DND-41 (cell line): ENCODE measurements around the gene SRCAP.

Experiments used
- ATAC-seq: fragments of 200-7000 bp; cut with Tn5 transposase; 3 replicates; pipeline ENCODE4 v1.9.1; 2021; ENCODE audit warnings: low read depth; ENCODE audit not compliant: insufficient read depth
- DNase-seq: peaks from one replicate; pipeline ENCODE4 v3.0.0-alpha.2; 2020
- H2AFZ ChIP-seq: 2 replicates; pipeline ENCODE4 v1.6.0; 2012; ENCODE audit warnings: low read depth, low read length
- H3K27ac ChIP-seq: 2 replicates; pipeline ENCODE4 v1.5.1; 2012; ENCODE audit warnings: low read length, inconsistent platforms
- H3K27me3 ChIP-seq: fragments of 200-600 bp; sonication (generic); 2 replicates; pipeline ENCODE4 v1.6.0; 2012; ENCODE audit warnings: low read length, mild to moderate bottlenecking, inconsistent platforms; ENCODE audit not compliant: insufficient read depth, poor library complexity
- H3K36me3 ChIP-seq: 2 replicates; pipeline ENCODE4 v1.5.1; 2012; ENCODE audit warnings: low read length, inconsistent platforms; ENCODE audit not compliant: insufficient read depth
- H3K4me1 ChIP-seq: 2 replicates; pipeline ENCODE4 v1.5.1; 2012; ENCODE audit warnings: mild to moderate bottlenecking, low read length; ENCODE audit not compliant: insufficient read depth
- H3K4me2 ChIP-seq: 2 replicates; pipeline ENCODE4 v1.6.0; 2012; ENCODE audit warnings: mild to moderate bottlenecking, moderate library complexity, low read length, inconsistent platforms; ENCODE audit not compliant: insufficient read depth
- H3K4me3 ChIP-seq, 2 experiments: fragments of 200-600 bp in 1 of 2; shearing (Covaris generic) in 1 of 2; 2 replicates each; pipeline ENCODE4 v1.5.1; 2012 to 2016; ENCODE audit warnings: inconsistent platforms in 2 of 2, low read length in 2 of 2, mild to moderate bottlenecking in 2 of 2, low read depth in 1 of 2, moderate library complexity in 1 of 2
- H3K79me2 ChIP-seq: 2 replicates; pipeline ENCODE4 v1.6.0; 2012; ENCODE audit warnings: low read length, inconsistent platforms; ENCODE audit not compliant: insufficient read depth
- H3K9ac ChIP-seq: 2 replicates; pipeline ENCODE4 v1.6.0; 2012; ENCODE audit warnings: low read depth, mild to moderate bottlenecking, inconsistent platforms, low read length, moderate library complexity
- H3K9me3 ChIP-seq: 2 replicates; pipeline ENCODE4 v1.5.1; 2012; ENCODE audit warnings: low read length, moderate library complexity, mild to moderate bottlenecking, inconsistent platforms; ENCODE audit not compliant: insufficient read depth, severe bottlenecking
- H4K20me1 ChIP-seq: 2 replicates; pipeline ENCODE4 v1.6.0; 2012; ENCODE audit warnings: low read length; ENCODE audit not compliant: insufficient read depth
- CTCF ChIP-seq: IDR thresholded peaks from 2 replicates; pipeline ENCODE4 v1.5.1; 2012; ENCODE audit warnings: borderline replicate concordance, low read length, moderate library complexity, mild to moderate bottlenecking; ENCODE audit not compliant: poor library complexity, severe bottlenecking; ENCODE audit errors: extremely low read depth
- EZH2 ChIP-seq: IDR thresholded peaks from 3 replicates; pipeline ENCODE4 v1.6.1; 2012; ENCODE audit warnings: borderline replicate concordance, low read depth, mild to moderate bottlenecking, moderate library complexity, low read length, inconsistent platforms; ENCODE audit not compliant: severe bottlenecking

SRCAP gene

GRCh38 chr16:30697264-30698138, 1.5 kb upstream of the SRCAP start:
- Histone ChIP-seq H3K4me2 (peak overlapping the region; percentile 63), H3K9ac (peak overlapping the region; percentile 100), H3K4me1 (peaks cover 37% of the 10 kb centered on the region), H2AFZ (peak overlapping the region; percentile 63), H3K36me3 (peaks cover 34% of the 10 kb centered on the region), H3K79me2 (peaks cover 43% of the 10 kb centered on the region), H3K27ac (peak overlapping the region; percentile 98), H3K9me3 (no peaks in the 10 kb centered on the region), H3K4me3 (peak overlapping the region; percentile 7 to 84; a peak in 3 of 4 replicates), H3K27me3 (no peaks in the 10 kb centered on the region), H4K20me1 (peaks cover 19% of the 10 kb centered on the region; the same call in 1 of the 2 replicates)
- DNase-seq (no peak), ATAC-seq (peak; percentile 89)
- TF ChIP-seq CTCF (no peak), EZH2 (no peak)

- Histone ChIP-seq H2AFZ (peak overlapping the region; percentile 84), H3K27ac (peak overlapping the region; percentile 98), H4K20me1 (peaks cover 19% of the 10 kb centered on the region; the same call in 1 of the 2 replicates), H3K9me3 (no peaks in the 10 kb centered on the region), H3K27me3 (no peaks in the 10 kb centered on the region), H3K9ac (peak overlapping the region; percentile 100), H3K36me3 (peaks cover 41% of the 10 kb centered on the region), H3K4me3 (peak overlapping the region; percentile 84 to 88), H3K4me1 (peaks cover 37% of the 10 kb centered on the region), H3K4me2 (peak overlapping the region; percentile 63), H3K79me2 (peaks cover 47% of the 10 kb centered on the region)
- TF ChIP-seq EZH2 = no peak
- no peak for TF ChIP-seq CTCF
- ATAC-seq = peak; percentile 64
- DNase-seq = peak; percentile 99
These were observed 694 bp upstream of the SRCAP start for GRCh38 chr16:30698139-30698815.

- DNase-seq (no peak), ATAC-seq (no peak)
- H3K9ac ChIP-seq = peak overlapping the region; percentile 100
- peaks cover 53% of the 10 kb centered on the region for H3K36me3 ChIP-seq
- H2AFZ ChIP-seq = no peak overlapping the region; the same call in 1 of the 2 replicates
- peaks cover 24% of the 10 kb centered on the region; the same call in 1 of the 2 replicates for H4K20me1 ChIP-seq
- peak overlapping the region; percentile 63 for H3K4me2 ChIP-seq
- peak overlapping the region; percentile 84 to 88 for H3K4me3 ChIP-seq
- peaks cover 32% of the 10 kb centered on the region for H3K4me1 ChIP-seq
- TF ChIP-seq CTCF (no peak), EZH2 (no peak)
- H3K9me3 ChIP-seq = no peaks in the 10 kb centered on the region
- no peaks in the 10 kb centered on the region for H3K27me3 ChIP-seq
- peaks cover 55% of the 10 kb centered on the region for H3K79me2 ChIP-seq
- H3K27ac ChIP-seq = peak overlapping the region; percentile 98
These were observed 686 bp downstream of the SRCAP start for GRCh38 chr16:30699615-30700099.
